ENCODE data around the gene CD82.

Gene CD82

DNA sequence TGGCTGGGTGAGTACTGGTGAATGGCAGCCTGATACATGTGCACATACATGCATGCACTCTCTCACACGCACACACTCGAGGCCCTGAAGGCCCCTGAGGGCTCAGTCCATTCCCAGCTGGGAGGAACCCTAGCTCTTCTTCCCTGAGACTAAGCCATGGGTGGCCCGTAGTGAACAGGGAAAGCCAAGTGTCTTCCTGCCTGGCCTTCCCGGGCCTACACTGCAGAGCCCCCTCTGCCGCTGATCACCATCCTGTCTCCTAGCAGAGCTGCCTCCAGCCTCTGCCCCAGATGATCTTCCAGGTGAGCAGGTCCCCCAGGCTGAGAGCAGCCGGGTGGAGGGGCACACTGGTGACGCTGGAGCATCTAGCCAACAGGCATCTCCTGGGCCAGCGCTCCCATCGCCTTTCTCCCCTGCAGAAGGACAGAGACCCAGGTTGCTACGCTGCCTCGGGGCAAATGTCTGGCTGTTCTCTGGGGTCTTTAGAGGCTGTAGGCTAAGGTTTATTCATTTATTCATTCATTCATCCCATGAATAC, 57.3 kb downstream of the CD82 start:
- TF ChIP-seq, protein P1, sequence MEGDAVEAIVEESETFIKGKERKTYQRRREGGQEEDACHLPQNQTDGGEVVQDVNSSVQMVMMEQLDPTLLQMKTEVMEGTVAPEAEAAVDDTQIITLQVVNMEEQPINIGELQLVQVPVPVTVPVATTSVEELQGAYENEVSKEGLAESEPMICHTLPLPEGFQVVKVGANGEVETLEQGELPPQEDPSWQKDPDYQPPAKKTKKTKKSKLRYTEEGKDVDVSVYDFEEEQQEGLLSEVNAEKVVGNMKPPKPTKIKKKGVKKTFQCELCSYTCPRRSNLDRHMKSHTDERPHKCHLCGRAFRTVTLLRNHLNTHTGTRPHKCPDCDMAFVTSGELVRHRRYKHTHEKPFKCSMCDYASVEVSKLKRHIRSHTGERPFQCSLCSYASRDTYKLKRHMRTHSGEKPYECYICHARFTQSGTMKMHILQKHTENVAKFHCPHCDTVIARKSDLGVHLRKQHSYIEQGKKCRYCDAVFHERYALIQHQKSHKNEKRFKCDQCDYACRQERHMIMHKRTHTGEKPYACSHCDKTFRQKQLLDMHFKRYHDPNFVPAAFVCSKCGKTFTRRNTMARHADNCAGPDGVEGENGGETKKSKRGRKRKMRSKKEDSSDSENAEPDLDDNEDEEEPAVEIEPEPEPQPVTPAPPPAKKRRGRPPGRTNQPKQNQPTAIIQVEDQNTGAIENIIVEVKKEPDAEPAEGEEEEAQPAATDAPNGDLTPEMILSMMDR (IDR thresholded peaks at IDR 0.05; ENCODE audit: low read depth, low read length, missing control alignments), result no peak
- in situ Hi-C loops (cut with HindIII; ENCODE audit: low sequenced_read_pairs), result no loop called here
- no peak overlapping the region for H3K4me3 ChIP-seq (ENCODE audit: low read depth, low read length)
- DNase-seq (ENCODE audit: low read depth), result no peak

DNA sequence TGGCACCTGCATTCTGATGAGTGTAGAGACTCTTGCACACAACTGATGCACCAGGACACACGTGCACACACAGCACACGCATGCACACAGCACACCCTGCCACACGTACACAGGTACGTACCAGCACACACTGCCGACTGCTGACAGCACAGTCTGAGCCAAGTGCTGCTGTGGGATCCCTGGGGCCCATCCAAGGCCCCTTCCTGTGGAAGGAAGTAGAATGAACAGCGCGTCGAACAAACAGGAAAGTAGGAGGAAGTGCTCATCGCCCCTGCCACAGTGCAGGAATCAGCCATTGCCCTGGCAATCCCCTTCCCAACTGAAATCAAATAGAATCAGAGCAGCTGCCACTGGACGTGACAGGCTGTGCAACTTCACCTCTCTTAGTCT, 57.9 kb downstream of the CD82 start:
- no peak for DNase-seq (ENCODE audit: low read depth)
- in situ Hi-C loops (cut with HindIII; ENCODE audit: low sequenced_read_pairs), result no loop called here
- TF ChIP-seq, protein P1 (IDR thresholded peaks at IDR 0.05; ENCODE audit: low read depth, low read length, missing control alignments), result no peak
- no peak overlapping the region for H3K4me3 ChIP-seq (ENCODE audit: low read depth, low read length)

DNA sequence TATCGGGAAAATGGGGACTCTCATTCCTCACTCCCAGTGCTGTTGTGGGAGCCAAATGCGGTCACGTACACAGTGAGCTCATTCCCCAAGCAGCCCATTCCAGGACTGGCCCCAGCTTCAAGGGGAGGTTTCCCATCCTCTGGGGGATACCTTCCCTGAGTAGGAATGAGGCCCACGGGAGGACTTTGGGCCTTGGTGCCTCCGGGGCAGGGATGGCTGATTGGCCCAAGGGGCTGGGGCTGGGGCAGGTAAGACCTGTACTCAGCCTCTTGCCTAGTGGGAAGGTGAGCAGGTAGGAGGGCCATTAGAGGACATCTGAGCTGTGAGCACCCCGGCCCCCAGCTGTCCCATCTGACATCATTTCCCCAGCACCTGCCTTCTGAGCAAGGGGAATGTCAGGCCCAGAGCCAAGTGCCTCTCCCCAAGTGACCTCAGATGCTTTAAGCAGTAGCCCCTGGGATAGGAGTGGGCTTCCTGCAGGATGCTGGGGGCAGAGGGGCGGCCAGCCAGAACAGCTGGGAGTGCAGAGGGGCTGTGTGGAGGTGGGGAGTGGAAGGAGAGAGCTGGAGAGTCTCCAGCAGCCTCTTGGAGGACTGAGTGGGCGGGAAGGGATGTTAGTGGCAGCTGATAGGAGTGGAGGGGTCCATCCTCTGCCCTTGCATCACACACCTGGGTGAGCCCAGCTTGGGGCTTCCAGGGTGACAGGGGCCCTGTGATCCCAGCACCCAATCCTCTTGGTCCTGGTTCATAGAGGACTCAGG, 58.4 kb downstream of the CD82 start:
- no peak for DNase-seq (ENCODE audit: low read depth)

DNA sequence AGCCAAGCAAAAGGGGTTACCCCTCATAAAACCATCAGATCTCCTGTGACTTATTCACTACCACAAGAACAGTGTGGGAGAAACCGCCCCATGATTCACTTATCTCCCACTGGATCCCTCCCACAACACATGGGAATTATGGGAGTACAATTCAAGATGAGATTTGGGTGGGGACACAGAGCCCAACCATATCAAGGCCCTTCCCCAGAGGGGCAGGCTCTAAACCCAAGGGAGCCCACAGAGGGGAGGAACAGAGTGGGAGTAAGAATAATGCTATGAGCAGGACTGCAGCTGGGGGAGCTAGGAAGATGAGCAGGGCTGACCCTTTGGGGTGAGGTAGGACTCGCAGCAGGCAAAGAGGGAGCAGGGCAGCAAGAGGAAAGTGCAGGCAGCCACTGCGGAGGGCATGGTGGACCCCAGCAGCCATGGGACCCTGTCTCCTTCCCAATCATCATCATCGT, 59.3 kb downstream of the CD82 start:
- DNase-seq (ENCODE audit: low read depth), result no peak
- TF ChIP-seq, protein P1 (IDR thresholded peaks at IDR 0.05; ENCODE audit: low read depth, low read length, missing control alignments), result no peak
- H3K4me3 ChIP-seq (ENCODE audit: low read depth, low read length), result no peak overlapping the region
- in situ Hi-C loops (cut with HindIII; ENCODE audit: low sequenced_read_pairs), result no loop called here

More for the DNA sequence above, 58.4 kb downstream of the CD82 start:
- in situ Hi-C loops (cut with HindIII; ENCODE audit: low sequenced_read_pairs), result no loop called here
- H3K4me3 ChIP-seq (ENCODE audit: low read depth, low read length), result no peak overlapping the region
- TF ChIP-seq, protein P1 (IDR thresholded peaks at IDR 0.05; ENCODE audit: low read depth, low read length, missing control alignments), result no peak

DNA sequence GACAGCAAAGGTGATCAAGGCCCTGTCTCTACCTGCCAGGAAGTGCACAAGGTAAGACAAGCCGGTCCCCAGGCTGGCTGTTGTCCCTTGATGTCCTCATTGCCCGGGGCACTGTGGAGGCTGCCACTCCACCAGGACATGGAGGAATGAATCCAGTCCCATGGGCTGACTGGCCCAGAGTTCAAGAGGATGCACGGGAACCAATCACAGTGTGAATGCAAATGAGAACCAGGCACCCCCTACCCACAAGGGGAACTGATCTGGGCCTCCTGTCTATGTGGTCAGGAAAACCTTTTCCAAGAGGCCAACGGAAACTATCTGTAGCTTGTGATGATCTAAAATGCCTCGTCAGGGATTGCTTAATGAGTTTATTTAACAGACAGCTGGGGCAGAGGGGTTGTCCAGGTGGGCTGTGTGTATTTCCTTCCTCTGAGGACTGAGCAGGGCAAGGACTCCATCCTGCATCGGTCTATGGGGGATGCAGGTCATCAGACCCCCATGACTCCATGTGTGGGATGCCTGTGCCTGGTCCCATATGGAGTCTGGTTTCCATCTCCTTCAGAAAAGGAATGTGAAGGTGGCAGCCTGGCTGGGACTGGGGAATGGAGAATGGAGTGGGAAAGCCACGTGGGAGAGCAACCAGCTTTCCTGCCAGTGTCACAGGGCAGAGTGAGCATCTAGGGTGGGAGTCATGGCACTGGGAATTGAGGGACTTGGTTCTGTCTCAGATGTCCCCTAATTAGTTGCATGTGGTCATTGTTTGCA, 60.5 kb downstream of the CD82 start:
- TF ChIP-seq, protein P1 (IDR thresholded peaks at IDR 0.05; ENCODE audit: low read depth, low read length, missing control alignments), result no peak
- DNase-seq (ENCODE audit: low read depth), result no peak
- H3K4me3 ChIP-seq (ENCODE audit: low read depth, low read length), result no peak overlapping the region
- in situ Hi-C loops (cut with HindIII; ENCODE audit: low sequenced_read_pairs), result no loop called here

DNA sequence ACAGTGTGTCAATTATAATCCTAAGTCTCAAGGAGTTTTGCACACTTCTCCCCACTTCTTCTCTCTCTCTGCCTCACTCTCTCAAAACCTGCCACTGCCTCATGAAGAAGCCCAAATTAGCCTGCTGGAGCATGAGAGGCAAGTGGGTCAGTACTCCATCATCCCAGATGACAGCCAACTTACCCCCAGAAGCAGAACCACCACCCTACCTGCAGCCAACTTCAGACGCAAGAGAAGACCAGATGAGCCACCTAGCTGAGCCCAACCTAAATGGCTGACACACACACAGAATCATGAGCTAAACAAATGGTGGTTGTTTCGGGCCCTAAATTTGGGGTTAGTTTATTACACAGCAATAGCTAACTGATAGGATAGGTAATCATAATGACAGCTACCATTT, 61.2 kb downstream of the CD82 start:
- DNase-seq (ENCODE audit: low read depth), result no peak
- in situ Hi-C loops (cut with HindIII; ENCODE audit: low sequenced_read_pairs), result no loop called here
- H3K4me3 ChIP-seq (ENCODE audit: low read depth, low read length), result no peak overlapping the region

More for the DNA sequence above, 61.2 kb downstream of the CD82 start:
- TF ChIP-seq, protein P1 (IDR thresholded peaks at IDR 0.05; ENCODE audit: low read depth, low read length, missing control alignments), result no peak
